NCI-H1417 (cell line): Measurements from ENCODE around the gene NFATC1.
A peak's percentile ranks its signal among the peaks of the same experiment; 100 is the strongest.

ENCODE experiments used
- DNase-seq, 3 experiments: peaks; one replicate each; lab custom pipeline; 2025; lab: John Stamatoyannopoulos, UW

The NFATC1 gene

GRCh38 chr18:79423211-79424007, 27.7 kb downstream of the NFATC1 start:
- DNase-seq = no peak

- DNase-seq = no peak
Observed at GRCh38 chr18:79424008-79424565, 28.4 kb downstream of the NFATC1 start.

GRCh38 chr18:79424880-79425568, 29.3 kb downstream of the NFATC1 start:
- DNase-seq = no peak

- DNase-seq = peak in 1 of 3 experiments; percentile 27
Observed at GRCh38 chr18:79425569-79425886, 29.8 kb downstream of the NFATC1 start.

- no peak for DNase-seq
Observed at GRCh38 chr18:79426376-79427300, 30.9 kb downstream of the NFATC1 start.

- no peak for DNase-seq
Observed at GRCh38 chr18:79427368-79428225, 31.9 kb downstream of the NFATC1 start.

- no peak for DNase-seq
Observed at GRCh38 chr18:79428287-79428686, 32.6 kb downstream of the NFATC1 start.

- no peak for DNase-seq
Observed at GRCh38 chr18:79429381-79429780, 33.7 kb downstream of the NFATC1 start.

- no peak for DNase-seq
Observed at GRCh38 chr18:79429785-79430281, 34.1 kb downstream of the NFATC1 start.

- no peak for DNase-seq
Observed at GRCh38 chr18:79432376-79433120, 36.8 kb downstream of the NFATC1 start.

GRCh38 chr18:79433431-79433830, 37.7 kb downstream of the NFATC1 start:
- no peak for DNase-seq

GRCh38 chr18:79434607-79435401, 39.1 kb downstream of the NFATC1 start:
- peak in 2 of 3 experiments; percentile 81 to 93 for DNase-seq

GRCh38 chr18:79436556-79437275, 41.0 kb downstream of the NFATC1 start:
- DNase-seq = no peak

GRCh38 chr18:79438089-79438897, 42.6 kb downstream of the NFATC1 start:
- DNase-seq = no peak

- DNase-seq = no peak
Observed at GRCh38 chr18:79438898-79439627, 43.3 kb downstream of the NFATC1 start.

GRCh38 chr18:79439628-79440023, 43.9 kb downstream of the NFATC1 start:
- no peak for DNase-seq
